DMS 273 treated with DMSO at 0.1 percent for 48 hours (cell line): ENCODE measurements around the gene GSTO1.

Experiments used
- DNase-seq: peaks from one replicate; lab custom pipeline; 2025; lab: John Stamatoyannopoulos, UW

The GSTO1 gene

GRCh38 chr10:104276192-104276591 lies 21.5 kb downstream of the GSTO1 start:
- DNase-seq: no peak

GRCh38 chr10:104277785-104278184 lies 23.1 kb downstream of the GSTO1 start:
- DNase-seq: no peak

GRCh38 chr10:104279550-104280259 lies 25.0 kb downstream of the GSTO1 start:
- no peak for DNase-seq

GRCh38 chr10:104281694-104282093 lies 27.0 kb downstream of the GSTO1 start:
- no peak for DNase-seq

GRCh38 chr10:104284846-104285245 lies 30.2 kb downstream of the GSTO1 start:
- DNase-seq: no peak

- no peak for DNase-seq
Measured at GRCh38 chr10:104286939-104287338, 32.2 kb downstream of the GSTO1 start.

GRCh38 chr10:104288355-104288754 lies 33.7 kb downstream of the GSTO1 start:
- no peak for DNase-seq

- DNase-seq: peak; percentile 36
Measured at GRCh38 chr10:104291439-104291951, 36.8 kb downstream of the GSTO1 start.

- DNase-seq: no peak
Measured at GRCh38 chr10:104293011-104293410, 38.3 kb downstream of the GSTO1 start.

- DNase-seq: no peak
Measured at GRCh38 chr10:104293781-104294321, 39.2 kb downstream of the GSTO1 start.

- no peak for DNase-seq
Measured at GRCh38 chr10:104296687-104297436, 42.2 kb downstream of the GSTO1 start.

GRCh38 chr10:104297697-104298660 lies 43.3 kb downstream of the GSTO1 start:
- no peak for DNase-seq

GRCh38 chr10:104299031-104299904 lies 44.6 kb downstream of the GSTO1 start:
- no peak for DNase-seq

- DNase-seq: no peak
Measured at GRCh38 chr10:104300002-104300735, 45.5 kb downstream of the GSTO1 start.

GRCh38 chr10:104300736-104301292 lies 46.1 kb downstream of the GSTO1 start:
- DNase-seq: peak; percentile 97

- no peak for DNase-seq
Measured at GRCh38 chr10:104301907-104302690, 47.4 kb downstream of the GSTO1 start.

GRCh38 chr10:104303594-104304355 lies 49.1 kb downstream of the GSTO1 start:
- no peak for DNase-seq

GRCh38 chr10:104304356-104304745 lies 49.7 kb downstream of the GSTO1 start:
- DNase-seq: no peak
